GM18873 (cell line): ENCODE measurements around the gene POLR3F.
"Not testable (repeated sequence)": the region's sequence is repeated elsewhere in the genome, so short reads cannot be mapped to it uniquely, and the experiment has no call there.

Experiments
- ATAC-seq: cut with Tn5 transposase; IDR thresholded peaks from one replicate; pipeline ENCODE4 v1.9.1; 2021; ENCODE audit warnings: mild to moderate bottlenecking, moderate library complexity, moderate number of reproducible peaks; ENCODE audit not compliant: unreplicated experiment, low FRiP score

The POLR3F gene

DNA sequence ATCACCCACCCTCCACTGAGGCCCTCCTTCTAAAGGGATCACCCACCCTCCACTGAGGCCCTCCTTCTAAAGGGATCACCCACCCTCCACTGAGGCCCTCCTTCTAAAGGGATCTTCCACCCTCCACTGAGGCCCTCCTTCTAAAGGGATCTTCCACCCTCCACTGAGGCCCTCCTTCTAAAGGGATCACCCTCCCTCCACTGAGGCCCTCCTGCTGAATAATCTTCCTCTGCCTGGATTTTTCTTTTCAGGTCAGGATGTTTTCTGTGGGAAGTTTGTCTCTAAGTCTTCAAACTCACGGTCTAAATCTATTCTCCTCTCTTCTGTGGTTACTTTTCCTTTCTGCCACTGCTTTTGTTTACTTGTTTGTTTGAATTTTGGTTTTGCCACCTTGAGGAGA lies 34.5 kb downstream of the POLR3F start:
- ATAC-seq: not testable (repeated sequence)

GRCh38 chr20:18504479-18505060 lies 37.4 kb downstream of the POLR3F start:
- ATAC-seq: no peak

GRCh38 chr20:18506744-18507143 lies 39.6 kb downstream of the POLR3F start:
- no peak for ATAC-seq

- peak; percentile 97 for ATAC-seq
Measured at GRCh38 chr20:18507218-18508191, 40.3 kb downstream of the POLR3F start, which contains the start of gene SEC23B. TSS of gene SEC23B (plus strand) at chr20:18507940. CDS start at chr20:18510836, 2,896 bp downstream.

DNA sequence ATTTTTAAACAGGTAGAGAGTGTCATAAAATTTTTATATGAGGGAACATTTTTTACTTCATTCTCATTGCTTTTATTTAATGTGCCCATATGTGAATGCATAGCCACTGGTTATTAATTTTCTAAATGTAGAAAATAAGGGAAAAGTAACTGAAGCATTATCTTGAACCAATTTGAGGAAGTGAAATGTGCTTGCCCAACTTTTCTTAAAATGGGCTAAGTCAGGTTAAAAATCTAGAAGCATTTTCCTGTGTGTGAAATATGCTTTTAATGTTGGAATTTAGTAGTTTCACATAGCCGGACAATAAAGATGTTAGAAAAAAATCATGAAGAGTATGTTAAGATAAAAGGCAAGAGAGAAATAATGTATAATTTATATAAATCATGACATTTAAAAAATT lies 44.4 kb downstream of the POLR3F start:
- no peak for ATAC-seq

- ATAC-seq: no peak
Measured at GRCh38 chr20:18513208-18513607, 46.0 kb downstream of the POLR3F start.

DNA sequence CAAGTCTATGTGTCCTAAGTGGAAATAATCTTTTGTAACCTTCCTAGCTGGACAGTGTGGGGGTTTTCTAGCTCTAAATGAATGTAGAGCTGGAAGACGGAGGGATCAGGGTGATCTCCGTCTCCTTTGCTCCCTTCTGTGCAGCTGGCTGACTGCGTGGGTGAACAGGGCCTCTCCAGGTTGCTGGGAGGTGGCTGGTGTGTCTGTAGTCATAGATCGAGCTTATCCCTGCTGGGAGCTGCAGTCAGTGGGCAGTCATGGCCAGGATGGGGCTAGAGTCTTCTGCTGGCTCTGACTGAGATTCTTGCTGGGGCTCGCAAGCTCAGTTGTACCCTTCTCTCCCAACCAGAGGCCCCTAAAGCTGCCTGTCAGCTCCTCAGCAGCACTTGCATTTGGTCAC lies 46.9 kb downstream of the POLR3F start:
- ATAC-seq: no peak

DNA sequence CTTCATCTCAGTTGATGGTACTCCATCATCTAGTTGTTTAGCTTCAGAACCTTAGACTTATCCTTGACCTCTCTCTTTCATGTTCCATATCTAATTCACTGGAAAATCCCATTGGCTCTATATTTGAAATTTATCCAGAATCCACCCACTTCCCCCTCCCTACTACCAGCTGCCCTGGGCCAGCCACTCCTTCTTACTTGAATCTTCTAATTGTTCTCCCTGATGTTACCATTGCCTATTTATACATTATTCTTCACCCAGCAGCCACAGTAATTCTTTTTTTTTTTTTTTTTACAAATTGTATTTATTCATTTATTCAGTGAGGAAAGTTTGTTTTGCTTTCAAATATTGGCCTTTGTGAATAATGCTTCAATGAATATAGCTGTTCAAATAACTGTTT lies 48.8 kb downstream of the POLR3F start:
- ATAC-seq: no peak

DNA sequence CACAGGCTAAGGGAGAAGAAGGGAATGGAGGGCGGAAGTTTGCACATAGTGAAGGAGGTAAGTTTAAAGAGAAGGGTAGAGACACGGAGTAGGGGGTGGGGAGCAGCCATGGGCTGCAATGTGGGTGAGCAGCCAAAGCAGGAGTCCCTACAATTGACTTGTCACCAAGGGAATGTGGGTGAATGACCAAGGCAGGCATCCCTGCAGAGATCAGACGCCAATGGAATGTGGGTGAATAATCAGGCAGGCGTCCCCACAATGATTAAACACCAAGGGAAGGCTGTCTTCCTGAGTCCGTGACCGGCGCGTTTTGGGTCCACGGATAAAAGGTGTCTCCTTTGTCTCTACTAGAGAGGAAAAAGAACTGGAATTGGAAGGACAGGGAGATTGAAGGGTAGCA lies 54.9 kb downstream of the POLR3F start:
- ATAC-seq: not testable (repeated sequence)

GRCh38 chr20:18523066-18523465 lies 55.9 kb downstream of the POLR3F start:
- ATAC-seq: no peak

GRCh38 chr20:18524646-18525045 lies 57.5 kb downstream of the POLR3F start:
- no peak for ATAC-seq

GRCh38 chr20:18526761-18527160 lies 59.6 kb downstream of the POLR3F start:
- not testable (repeated sequence) for ATAC-seq

DNA sequence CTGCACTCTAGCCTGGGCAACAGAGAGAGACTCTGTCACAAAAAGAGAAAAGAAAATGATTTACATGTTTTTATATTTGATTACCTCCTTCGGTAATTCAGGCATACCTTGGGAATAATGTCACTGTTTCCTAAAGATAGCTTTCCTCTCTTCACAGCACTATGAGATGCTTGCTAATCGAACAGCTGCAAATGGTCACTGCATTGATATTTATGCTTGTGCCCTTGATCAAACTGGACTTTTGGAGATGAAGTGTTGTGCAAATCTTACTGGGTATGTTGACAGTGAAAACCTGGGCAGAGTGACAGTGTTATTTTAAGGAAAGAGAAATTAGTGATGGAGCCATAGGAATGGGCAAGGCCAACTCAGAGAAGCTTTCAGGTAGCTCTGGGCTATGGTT lies 60.1 kb downstream of the POLR3F start:
- no peak for ATAC-seq

- ATAC-seq: no peak
Measured at GRCh38 chr20:18527836-18528235, 60.6 kb downstream of the POLR3F start.

DNA sequence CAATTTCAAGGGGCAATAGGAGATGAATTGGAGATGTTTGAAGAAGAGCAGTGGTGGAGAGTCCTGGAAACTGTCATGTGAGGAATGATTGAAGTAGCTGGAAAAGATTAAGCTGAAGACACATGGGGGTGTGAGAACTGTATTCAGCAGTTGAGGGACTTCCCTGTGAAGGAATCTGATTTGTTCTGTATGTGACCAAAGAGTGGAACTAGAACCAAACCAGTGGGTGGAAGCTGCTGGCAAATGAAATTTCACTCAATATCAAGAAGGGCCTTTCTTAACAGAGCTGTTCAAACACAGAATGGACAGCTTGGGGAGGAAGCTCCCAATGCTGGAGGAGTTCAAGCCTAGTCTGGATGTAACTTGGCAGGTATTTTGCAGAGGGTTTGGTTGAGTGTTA lies 61.9 kb downstream of the POLR3F start:
- ATAC-seq: no peak

DNA sequence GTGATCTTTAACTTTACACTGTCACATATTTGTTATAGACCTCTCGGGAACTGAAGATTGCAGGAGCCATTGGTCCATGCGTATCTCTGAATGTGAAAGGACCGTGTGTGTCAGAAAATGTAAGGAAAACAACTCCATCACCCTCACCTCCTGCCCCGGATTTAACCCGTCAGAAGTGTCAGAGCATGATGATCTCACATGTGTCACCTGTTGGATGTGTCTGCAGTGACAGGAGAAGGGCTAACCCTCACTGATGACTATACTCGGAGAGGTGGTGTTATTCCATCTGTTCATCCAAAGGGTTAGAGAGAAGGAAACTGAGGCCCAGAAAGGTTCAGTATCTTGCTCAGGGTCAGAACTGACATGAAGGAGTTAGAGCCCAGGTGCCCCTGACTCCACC lies 65.4 kb downstream of the POLR3F start:
- no peak for ATAC-seq

GRCh38 chr20:18533491-18533890 lies 66.3 kb downstream of the POLR3F start:
- no peak for ATAC-seq

DNA sequence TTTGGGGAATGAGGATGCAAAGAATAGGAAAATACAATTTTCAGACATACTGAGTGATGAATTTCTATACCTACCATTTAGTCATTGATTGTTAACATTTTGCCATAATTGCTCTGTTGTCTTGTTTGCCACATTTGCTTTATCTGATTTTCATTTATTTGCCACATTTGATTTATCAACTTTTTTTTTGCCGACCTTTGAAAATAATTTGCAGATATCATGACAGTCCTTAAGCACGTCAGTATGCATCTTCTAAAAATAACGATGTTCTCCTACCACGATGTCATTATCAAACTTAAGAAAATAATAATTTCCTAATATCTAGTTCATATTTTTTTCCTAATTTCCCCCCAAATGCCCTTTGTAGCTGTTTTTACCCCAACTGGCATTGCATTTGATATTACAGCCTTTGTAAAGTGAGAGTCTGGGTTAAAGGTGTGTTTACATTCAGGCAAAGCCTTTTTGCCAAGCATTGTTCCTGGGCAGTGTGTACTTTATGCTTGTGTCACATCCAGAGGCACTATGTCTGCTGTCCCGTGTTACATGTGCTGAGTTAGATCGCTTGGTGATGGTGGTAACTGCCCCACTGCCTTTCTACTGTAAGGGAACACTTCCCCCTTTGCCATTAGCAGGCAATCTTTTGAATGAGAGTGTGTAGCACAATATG lies 66.9 kb downstream of the POLR3F start:
- ATAC-seq: no peak
